Measurements from ENCODE around the gene ZMYND11. TPM values are rescaled to one million over a fixed set of nuclear protein-coding genes. Genes with fewer than 3 reads are reported as not detected.

The ZMYND11 gene
- polyA plus RNA-seq, 1 of the 3 experiments (the other 2 are of a cell fraction): 33.1 TPM

- Histone ChIP-seq H3K4me3 (ENCODE audit: low read depth in 2 of 2, low read length in 1 of 2) (no peak overlapping the region), H3K9me2 (no peaks in the 10 kb centered on the region), H4K20me1 (ENCODE audit: insufficient read depth) (peaks cover 6% of the 10 kb centered on the region; the same call in 1 of the 2 replicates), H3K9me3 (no peaks in the 10 kb centered on the region), H3K4me2 (no peak overlapping the region), H3K79me2 (ENCODE audit: insufficient read depth) (peaks cover 4% of the 10 kb centered on the region; the same call in 1 of the 2 replicates), H3K4me1 (ENCODE audit: control insufficient read depth in 1 of 2, insufficient read depth in 2 of 2, low read depth in 1 of 2, low read length in 1 of 2) (peaks cover 0 to 4% of the 10 kb centered on the region in 2 experiments; a peak in 2 of 4 replicates), H3F3A (replicated peaks; ENCODE audit: insufficient read depth) (no peaks in the 10 kb centered on the region), H3K36me3 (replicated peaks in 1 of 2; ENCODE audit: control insufficient read depth in 1 of 2, insufficient read depth in 2 of 2, low read length in 1 of 2) (peaks cover 0 to 25% of the 10 kb centered on the region in 2 experiments), H2AFZ (ENCODE audit: low read depth) (no peak overlapping the region), H3K27me3 (ENCODE audit: insufficient read depth) (no peaks in the 10 kb centered on the region), H3K9ac (no peak overlapping the region), H3K27ac (ENCODE audit: low read depth in 2 of 2, low read length in 1 of 2) (no peak overlapping the region)
- no peak for DNase-seq
- WGBS (ENCODE audit: low lambda C conversion rate): 96% methylated on average over 2 of the region's 2 CpGs
- POLR2A ChIA-PET: no interaction called here
- no peak for TF ChIP-seq TCF12 (IDR thresholded peaks at IDR 0.05)
- TF ChIP-seq, protein P1, sequence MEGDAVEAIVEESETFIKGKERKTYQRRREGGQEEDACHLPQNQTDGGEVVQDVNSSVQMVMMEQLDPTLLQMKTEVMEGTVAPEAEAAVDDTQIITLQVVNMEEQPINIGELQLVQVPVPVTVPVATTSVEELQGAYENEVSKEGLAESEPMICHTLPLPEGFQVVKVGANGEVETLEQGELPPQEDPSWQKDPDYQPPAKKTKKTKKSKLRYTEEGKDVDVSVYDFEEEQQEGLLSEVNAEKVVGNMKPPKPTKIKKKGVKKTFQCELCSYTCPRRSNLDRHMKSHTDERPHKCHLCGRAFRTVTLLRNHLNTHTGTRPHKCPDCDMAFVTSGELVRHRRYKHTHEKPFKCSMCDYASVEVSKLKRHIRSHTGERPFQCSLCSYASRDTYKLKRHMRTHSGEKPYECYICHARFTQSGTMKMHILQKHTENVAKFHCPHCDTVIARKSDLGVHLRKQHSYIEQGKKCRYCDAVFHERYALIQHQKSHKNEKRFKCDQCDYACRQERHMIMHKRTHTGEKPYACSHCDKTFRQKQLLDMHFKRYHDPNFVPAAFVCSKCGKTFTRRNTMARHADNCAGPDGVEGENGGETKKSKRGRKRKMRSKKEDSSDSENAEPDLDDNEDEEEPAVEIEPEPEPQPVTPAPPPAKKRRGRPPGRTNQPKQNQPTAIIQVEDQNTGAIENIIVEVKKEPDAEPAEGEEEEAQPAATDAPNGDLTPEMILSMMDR (IDR thresholded peaks at IDR 0.05): no peak
- TF ChIP-seq, protein P2, sequence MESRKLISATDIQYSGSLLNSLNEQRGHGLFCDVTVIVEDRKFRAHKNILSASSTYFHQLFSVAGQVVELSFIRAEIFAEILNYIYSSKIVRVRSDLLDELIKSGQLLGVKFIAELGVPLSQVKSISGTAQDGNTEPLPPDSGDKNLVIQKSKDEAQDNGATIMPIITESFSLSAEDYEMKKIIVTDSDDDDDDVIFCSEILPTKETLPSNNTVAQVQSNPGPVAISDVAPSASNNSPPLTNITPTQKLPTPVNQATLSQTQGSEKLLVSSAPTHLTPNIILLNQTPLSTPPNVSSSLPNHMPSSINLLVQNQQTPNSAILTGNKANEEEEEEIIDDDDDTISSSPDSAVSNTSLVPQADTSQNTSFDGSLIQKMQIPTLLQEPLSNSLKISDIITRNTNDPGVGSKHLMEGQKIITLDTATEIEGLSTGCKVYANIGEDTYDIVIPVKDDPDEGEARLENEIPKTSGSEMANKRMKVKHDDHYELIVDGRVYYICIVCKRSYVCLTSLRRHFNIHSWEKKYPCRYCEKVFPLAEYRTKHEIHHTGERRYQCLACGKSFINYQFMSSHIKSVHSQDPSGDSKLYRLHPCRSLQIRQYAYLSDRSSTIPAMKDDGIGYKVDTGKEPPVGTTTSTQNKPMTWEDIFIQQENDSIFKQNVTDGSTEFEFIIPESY (IDR thresholded peaks at IDR 0.05; ENCODE audit: borderline replicate concordance, low read depth): no peak
- TF ChIP-seq GABPA (IDR thresholded peaks at IDR 0.05; ENCODE audit: low read depth): no peak
- TF ChIP-seq RCOR1 (IDR thresholded peaks at IDR 0.05; ENCODE audit: low read length): no peak
- TF ChIP-seq MXI1 (IDR thresholded peaks at IDR 0.05; ENCODE audit: low read depth, low read length): no peak
- no peak for TF ChIP-seq TAF1 (IDR thresholded peaks at IDR 0.05; ENCODE audit: borderline replicate concordance, low read depth, low read length)
- no peak for TF ChIP-seq FOXJ3 (CRISPR knock-in tag; IDR thresholded peaks at IDR 0.05)
- no peak for TF ChIP-seq MAX (IDR thresholded peaks at IDR 0.05; ENCODE audit: low read depth)
- TF ChIP-seq JUND (IDR thresholded peaks at IDR 0.05): no peak
- TF ChIP-seq EZH2phosphoT487 (IDR thresholded peaks at IDR 0.05; ENCODE audit: borderline replicate concordance, low read depth): no peak
- no peak for TF ChIP-seq POLR2AphosphoS5 (IDR thresholded peaks at IDR 0.05; ENCODE audit: low read depth, low read length)
- CTCF ChIA-PET: no interaction called here
Measured at GRCh38 chr10:219731-220472, 84.6 kb downstream of the ZMYND11 start.

DNA sequence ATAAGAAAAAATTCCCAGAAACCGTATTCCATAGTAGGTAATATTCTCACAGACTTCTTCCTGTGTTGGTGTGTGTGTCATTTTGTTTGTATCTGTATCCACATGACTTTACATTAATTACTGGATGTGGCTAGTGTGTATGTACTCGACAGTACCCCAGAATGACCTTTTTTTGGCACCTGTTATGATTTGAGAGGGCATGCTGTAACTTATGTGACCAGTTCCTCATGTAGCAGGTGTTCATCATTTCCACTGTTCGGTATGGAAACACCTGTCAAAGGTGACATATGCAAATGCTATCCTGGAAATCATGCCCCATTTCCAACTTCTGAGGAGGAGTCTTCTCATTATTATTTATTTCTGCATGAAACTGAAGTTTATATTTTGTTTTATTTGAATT, 89.3 kb downstream of the ZMYND11 start:
- CTCF ChIA-PET: no interaction called here
- no peak overlapping the region for H3K27ac ChIP-seq (ENCODE audit: low read depth in 2 of 2, low read length in 1 of 2)
- TF ChIP-seq RCOR1 (IDR thresholded peaks at IDR 0.05; ENCODE audit: low read length) (no peak), NRF1 (IDR thresholded peaks at IDR 0.05; ENCODE audit: low read depth, low read length) (no peak), GATA2 (CRISPR knock-in tag; IDR thresholded peaks at IDR 0.05) (no peak), SMC3 (IDR thresholded peaks at IDR 0.05; ENCODE audit: low read depth, low read length) (no peak), FOSL2 (IDR thresholded peaks at IDR 0.05; ENCODE audit: borderline replicate concordance, low read depth) (no peak)
- TF ChIP-seq, protein P3, sequence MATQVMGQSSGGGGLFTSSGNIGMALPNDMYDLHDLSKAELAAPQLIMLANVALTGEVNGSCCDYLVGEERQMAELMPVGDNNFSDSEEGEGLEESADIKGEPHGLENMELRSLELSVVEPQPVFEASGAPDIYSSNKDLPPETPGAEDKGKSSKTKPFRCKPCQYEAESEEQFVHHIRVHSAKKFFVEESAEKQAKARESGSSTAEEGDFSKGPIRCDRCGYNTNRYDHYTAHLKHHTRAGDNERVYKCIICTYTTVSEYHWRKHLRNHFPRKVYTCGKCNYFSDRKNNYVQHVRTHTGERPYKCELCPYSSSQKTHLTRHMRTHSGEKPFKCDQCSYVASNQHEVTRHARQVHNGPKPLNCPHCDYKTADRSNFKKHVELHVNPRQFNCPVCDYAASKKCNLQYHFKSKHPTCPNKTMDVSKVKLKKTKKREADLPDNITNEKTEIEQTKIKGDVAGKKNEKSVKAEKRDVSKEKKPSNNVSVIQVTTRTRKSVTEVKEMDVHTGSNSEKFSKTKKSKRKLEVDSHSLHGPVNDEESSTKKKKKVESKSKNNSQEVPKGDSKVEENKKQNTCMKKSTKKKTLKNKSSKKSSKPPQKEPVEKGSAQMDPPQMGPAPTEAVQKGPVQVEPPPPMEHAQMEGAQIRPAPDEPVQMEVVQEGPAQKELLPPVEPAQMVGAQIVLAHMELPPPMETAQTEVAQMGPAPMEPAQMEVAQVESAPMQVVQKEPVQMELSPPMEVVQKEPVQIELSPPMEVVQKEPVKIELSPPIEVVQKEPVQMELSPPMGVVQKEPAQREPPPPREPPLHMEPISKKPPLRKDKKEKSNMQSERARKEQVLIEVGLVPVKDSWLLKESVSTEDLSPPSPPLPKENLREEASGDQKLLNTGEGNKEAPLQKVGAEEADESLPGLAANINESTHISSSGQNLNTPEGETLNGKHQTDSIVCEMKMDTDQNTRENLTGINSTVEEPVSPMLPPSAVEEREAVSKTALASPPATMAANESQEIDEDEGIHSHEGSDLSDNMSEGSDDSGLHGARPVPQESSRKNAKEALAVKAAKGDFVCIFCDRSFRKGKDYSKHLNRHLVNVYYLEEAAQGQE (IDR thresholded peaks at IDR 0.05; ENCODE audit: low read depth, low read length): no peak
- no peak overlapping the region for H3K4me2 ChIP-seq
- H3K79me2 ChIP-seq (ENCODE audit: insufficient read depth): peaks cover 4% of the 10 kb centered on the region; the same call in 1 of the 2 replicates
- DNase-seq: no peak
- H2AFZ ChIP-seq (ENCODE audit: low read depth): no peak overlapping the region
- peaks cover 3 to 4% of the 10 kb centered on the region in 2 experiments; a peak in 2 of 4 replicates for H3K4me1 ChIP-seq (ENCODE audit: control insufficient read depth in 1 of 2, insufficient read depth in 2 of 2, low read depth in 1 of 2, low read length in 1 of 2)
- H3K36me3 ChIP-seq (replicated peaks in 1 of 2; ENCODE audit: control insufficient read depth in 1 of 2, insufficient read depth in 2 of 2, low read length in 1 of 2): peaks cover 0 to 11% of the 10 kb centered on the region in 2 experiments
- no peaks in the 10 kb centered on the region for H3F3A ChIP-seq (replicated peaks; ENCODE audit: insufficient read depth)
- no peak overlapping the region for H3K9ac ChIP-seq
- no peaks in the 10 kb centered on the region for H3K9me3 ChIP-seq
- POLR2A ChIA-PET: no interaction called here
- no peaks in the 10 kb centered on the region for H4K20me1 ChIP-seq (ENCODE audit: insufficient read depth)
- H3K27me3 ChIP-seq (ENCODE audit: insufficient read depth): no peaks in the 10 kb centered on the region
- no peaks in the 10 kb centered on the region for H3K9me2 ChIP-seq
- no peak overlapping the region for H3K4me3 ChIP-seq (ENCODE audit: low read depth in 2 of 2, low read length in 1 of 2)
- 89% methylated on average over 3 of the region's 3 CpGs for WGBS (ENCODE audit: low lambda C conversion rate)

Data from SK-N-SH (cell line).